PC-9 (cell line): Measurements from ENCODE around the gene PSTK. TPM values are rescaled to one million over a fixed set of nuclear protein-coding genes. Genes with fewer than 3 reads are reported as not detected.

Experiments
- BruUV-seq: library from RNA; stranded (reverse); fragments of 400-500 nt; replicated peaks from 2 replicates; lab custom pipeline; 2021; lab: Mats Ljungman, UMichigan
- CTCF ChIA-PET: fragments of 300-600 bp; sonication (Branson Sonifier 250); formaldehyde crosslinking; loops from one replicate; lab custom pipeline; 2022; ENCODE audit warnings: antibody characterized with exemption; lab: Charles Lee
- POLR2A ChIA-PET: fragments of 300-600 bp; sonication (Branson Sonifier 250); formaldehyde crosslinking; loops from one replicate; lab custom pipeline; 2022; ENCODE audit warnings: antibody characterized with exemption; ENCODE audit not compliant: unreplicated experiment; lab: Charles Lee
- DNase-seq, 2 experiments: peaks; one replicate each; pipeline versions ENCODE4 v3.0.0 to v3.0.0-alpha.2; 2015 to 2022; ENCODE audit warnings: mixed read lengths in 1 of 2
- H2AFZ ChIP-seq: fragments of 200-600 bp; sonication (generic); 2 replicates; pipeline ENCODE4 v1.8.1; 2017; ENCODE audit warnings: antibody characterized with exemption
- H3F3A ChIP-seq: fragments of 200-600 bp; sonication (generic); 2 replicates; pipeline ENCODE4 v1.8.1; 2017; ENCODE audit warnings: antibody characterized with exemption, mild to moderate bottlenecking, low read depth; ENCODE audit not compliant: insufficient read depth
- H3K27ac ChIP-seq: fragments of 200-600 bp; sonication (generic); 2 replicates; pipeline ENCODE4 v1.6.1; 2016; ENCODE audit warnings: mixed run types
- H3K27me3 ChIP-seq: fragments of 200-600 bp; sonication (generic); 2 replicates; pipeline ENCODE4 v1.6.1; 2016; ENCODE audit warnings: low read depth, mixed run types; ENCODE audit not compliant: insufficient read depth
- H3K36me3 ChIP-seq: fragments of 200-600 bp; sonication (generic); 2 replicates; pipeline ENCODE4 v1.6.1; 2016; ENCODE audit warnings: low read depth, mixed run types
- H3K4me1 ChIP-seq: fragments of 200-600 bp; sonication (generic); replicated peaks from 2 replicates; pipeline ENCODE4 v1.6.1; 2016; ENCODE audit warnings: mixed run types; ENCODE audit not compliant: insufficient read depth
- H3K4me2 ChIP-seq: fragments of 200-600 bp; sonication (generic); 2 replicates; pipeline ENCODE4 v1.6.1; 2017; ENCODE audit warnings: mixed run types
- H3K4me3 ChIP-seq: fragments of 200-600 bp; sonication (generic); 2 replicates; pipeline ENCODE4 v1.6.1; 2016; ENCODE audit warnings: mixed run types
- H3K79me2 ChIP-seq: fragments of 200-600 bp; sonication (generic); 2 replicates; pipeline ENCODE4 v1.6.1; 2017; ENCODE audit warnings: low read depth, mixed run types
- H3K9me2 ChIP-seq: fragments of 200-600 bp; sonication (generic); 2 replicates; pipeline ENCODE4 v1.8.1; 2017; ENCODE audit warnings: mild to moderate bottlenecking; ENCODE audit not compliant: insufficient read depth
- H3K9me3 ChIP-seq: fragments of 200-600 bp; sonication (generic); 2 replicates; pipeline ENCODE4 v1.8.1; 2016; ENCODE audit warnings: low read depth; ENCODE audit not compliant: insufficient read depth
- H4K20me1 ChIP-seq: fragments of 200-600 bp; sonication (generic); 2 replicates; pipeline ENCODE4 v1.8.1; 2017; ENCODE audit not compliant: insufficient read depth
- EZH2 ChIP-seq: fragments of 200-600 bp; sonication (generic); IDR thresholded peaks from 2 replicates; pipeline ENCODE4 v1.8.0; 2017; ENCODE audit warnings: antibody characterized with exemption, low read depth
- intact Hi-C: fragments of 100-400 bp; cut with micrococcal nuclease; formaldehyde crosslinking; loops from one replicate; pipeline ENCODE4 v1.10.0; 2022; ENCODE audit not compliant: unreplicated experiment
- total RNA-seq: library from RNA; stranded (reverse); gene quantifications from 2 replicates; pipeline ENCODE4 v1.2.3, GENCODE V29; 2021
- TF ChIP-seq, protein P1 (sequence below): fragments of 200-600 bp; sonication (generic); conservative IDR thresholded peaks from 2 replicates; pipeline ENCODE4 v1.6.1; 2017; ENCODE audit warnings: mixed run types, antibody characterized with exemption, mild to moderate bottlenecking, moderate library complexity

The PSTK gene
- total RNA-seq, 1 experiment from 2014 or later: 3.4 TPM

DNA sequence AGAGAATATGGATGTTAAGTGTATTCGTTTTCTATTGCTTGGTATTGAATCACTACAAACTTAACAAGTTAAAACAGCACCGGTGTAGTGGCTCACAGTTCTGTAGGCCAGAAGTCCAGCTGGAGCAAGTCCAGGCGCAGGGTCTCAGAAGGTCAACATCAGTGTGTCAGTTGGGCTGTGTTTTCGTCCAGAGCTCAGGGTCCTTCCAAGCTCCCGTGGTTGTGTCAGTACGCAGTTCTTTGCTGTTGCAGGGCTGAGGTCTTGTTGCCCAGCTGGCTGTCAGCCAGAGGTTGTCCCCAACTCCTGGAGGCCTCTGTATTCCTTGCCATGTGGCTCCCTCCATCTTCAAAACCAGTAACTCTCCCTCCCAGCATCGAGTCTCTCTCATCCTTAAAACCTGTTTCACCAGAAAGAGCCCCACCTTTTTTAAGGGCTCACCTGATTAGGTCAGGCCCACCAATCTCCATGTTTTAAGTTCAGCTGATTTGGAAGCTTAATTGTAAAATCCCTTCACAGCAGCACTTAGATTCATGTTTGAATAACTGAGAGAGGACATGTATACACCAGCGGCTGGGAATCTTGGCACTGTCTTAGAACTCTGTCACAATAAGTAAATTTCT, 55.4 kb downstream of the PSTK start:
- ChIA-PET POLR2A (no interaction called here), CTCF (no interaction called here)
- Histone ChIP-seq H4K20me1 (no peaks in the 10 kb centered on the region), H3K4me3 (no peak overlapping the region), H2AFZ (no peak overlapping the region), H3K27ac (no peak overlapping the region), H3K9me3 (no peaks in the 10 kb centered on the region), H3F3A (no peaks in the 10 kb centered on the region), H3K9me2 (no peaks in the 10 kb centered on the region), H3K36me3 (no peaks in the 10 kb centered on the region), H3K27me3 (no peaks in the 10 kb centered on the region), H3K79me2 (no peaks in the 10 kb centered on the region), H3K4me2 (no peak overlapping the region), H3K4me1 (no peaks in the 10 kb centered on the region)
- intact Hi-C loops: no loop called here
- no TSS peak for BruUV-seq
- no peak for DNase-seq
- TF ChIP-seq, protein P1, sequence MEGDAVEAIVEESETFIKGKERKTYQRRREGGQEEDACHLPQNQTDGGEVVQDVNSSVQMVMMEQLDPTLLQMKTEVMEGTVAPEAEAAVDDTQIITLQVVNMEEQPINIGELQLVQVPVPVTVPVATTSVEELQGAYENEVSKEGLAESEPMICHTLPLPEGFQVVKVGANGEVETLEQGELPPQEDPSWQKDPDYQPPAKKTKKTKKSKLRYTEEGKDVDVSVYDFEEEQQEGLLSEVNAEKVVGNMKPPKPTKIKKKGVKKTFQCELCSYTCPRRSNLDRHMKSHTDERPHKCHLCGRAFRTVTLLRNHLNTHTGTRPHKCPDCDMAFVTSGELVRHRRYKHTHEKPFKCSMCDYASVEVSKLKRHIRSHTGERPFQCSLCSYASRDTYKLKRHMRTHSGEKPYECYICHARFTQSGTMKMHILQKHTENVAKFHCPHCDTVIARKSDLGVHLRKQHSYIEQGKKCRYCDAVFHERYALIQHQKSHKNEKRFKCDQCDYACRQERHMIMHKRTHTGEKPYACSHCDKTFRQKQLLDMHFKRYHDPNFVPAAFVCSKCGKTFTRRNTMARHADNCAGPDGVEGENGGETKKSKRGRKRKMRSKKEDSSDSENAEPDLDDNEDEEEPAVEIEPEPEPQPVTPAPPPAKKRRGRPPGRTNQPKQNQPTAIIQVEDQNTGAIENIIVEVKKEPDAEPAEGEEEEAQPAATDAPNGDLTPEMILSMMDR: no peak
- TF ChIP-seq EZH2: no peak

DNA sequence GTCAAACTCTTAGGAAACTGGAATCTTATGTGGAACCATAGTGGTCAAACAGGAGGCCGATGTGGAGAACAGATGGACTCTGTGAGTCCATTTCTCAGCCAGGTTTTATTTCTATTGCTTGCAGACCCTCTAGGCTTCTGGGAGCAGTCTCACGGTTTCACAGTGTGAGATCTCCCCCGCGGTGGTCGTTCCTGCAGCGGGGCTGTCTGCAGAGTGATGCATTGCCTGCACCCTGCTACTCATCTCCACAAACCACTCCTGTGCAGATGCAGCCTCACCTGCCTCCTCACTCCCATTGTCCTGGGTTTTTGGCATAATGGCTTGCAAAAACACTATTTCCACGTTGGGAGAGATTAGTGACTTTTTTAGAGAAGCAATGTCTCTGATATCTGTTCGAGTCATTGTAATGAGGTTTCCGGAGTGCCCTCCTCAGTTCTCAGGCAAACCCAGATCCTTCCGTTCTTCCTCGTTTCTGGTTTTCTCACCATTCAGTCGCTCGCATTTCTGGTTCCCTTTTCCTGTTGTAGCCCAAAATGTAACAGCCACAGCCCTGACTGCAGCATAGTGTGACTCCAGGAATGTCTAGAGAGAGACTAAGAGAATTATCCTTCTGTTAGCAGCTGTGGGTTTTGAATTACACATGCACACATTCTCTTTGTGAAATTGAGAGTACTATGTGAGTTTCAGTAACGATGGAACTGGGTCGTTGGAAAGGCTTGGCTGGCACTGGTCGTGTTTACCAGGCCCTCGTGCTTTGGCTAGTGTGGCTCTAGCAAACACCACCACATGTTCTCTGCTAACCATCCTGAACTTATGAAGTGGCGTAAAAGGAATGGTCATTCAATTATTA, 58.8 kb downstream of the PSTK start:
- Histone ChIP-seq H3K27ac (no peak overlapping the region), H3K79me2 (no peaks in the 10 kb centered on the region), H3K4me2 (no peak overlapping the region), H3K27me3 (no peaks in the 10 kb centered on the region), H4K20me1 (no peaks in the 10 kb centered on the region), H3K9me2 (no peaks in the 10 kb centered on the region), H3K4me3 (no peak overlapping the region), H3K9me3 (no peaks in the 10 kb centered on the region), H3F3A (no peaks in the 10 kb centered on the region), H3K4me1 (no peaks in the 10 kb centered on the region), H2AFZ (no peak overlapping the region), H3K36me3 (no peaks in the 10 kb centered on the region)
- BruUV-seq: no TSS peak
- DNase-seq: no peak
- TF ChIP-seq EZH2: no peak
- TF ChIP-seq, protein P1: no peak
- ChIA-PET POLR2A (no interaction called here), CTCF (no interaction called here)
- intact Hi-C loops: no loop called here

DNA sequence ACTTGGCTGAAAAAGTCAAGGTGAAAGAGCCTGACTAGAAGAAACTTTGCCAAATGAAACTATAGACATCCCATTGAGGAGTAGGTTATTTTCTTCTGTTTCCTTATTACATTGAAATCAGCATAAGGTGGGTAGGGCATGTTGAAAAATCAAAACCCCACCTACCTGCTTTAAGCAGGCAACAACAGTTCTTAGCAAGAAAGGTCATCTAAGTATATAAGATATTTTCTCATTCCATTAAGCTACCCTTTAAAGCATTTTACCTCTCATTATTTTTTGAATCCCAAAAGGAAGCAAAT, 59.4 kb downstream of the PSTK start:
- Histone ChIP-seq H3K79me2 (no peaks in the 10 kb centered on the region), H3K36me3 (no peaks in the 10 kb centered on the region), H3K4me2 (no peak overlapping the region), H3K9me2 (no peaks in the 10 kb centered on the region), H2AFZ (no peak overlapping the region), H3F3A (no peaks in the 10 kb centered on the region), H3K9me3 (no peaks in the 10 kb centered on the region), H3K27ac (no peak overlapping the region), H3K4me3 (no peak overlapping the region), H3K4me1 (no peaks in the 10 kb centered on the region), H3K27me3 (no peaks in the 10 kb centered on the region), H4K20me1 (no peaks in the 10 kb centered on the region)
- TF ChIP-seq, protein P1: no peak
- TF ChIP-seq EZH2: no peak
- intact Hi-C loops: no loop called here
- no TSS peak for BruUV-seq
- no peak for DNase-seq
- ChIA-PET CTCF (no interaction called here), POLR2A (no interaction called here)

Other genes starting within 250 kb of the PSTK start
- 1.4 and 2.0 TPM in 2 replicates for gene CUZD1, start 134.5 kb upstream of the PSTK start, total RNA-seq
- 10.8 and 14.8 TPM in 2 replicates for gene FAM24B, start 100.8 kb upstream of the PSTK start, total RNA-seq
- not detected in 2 replicates for gene FAM24A, start 69.8 kb upstream of the PSTK start, total RNA-seq
- 2.9 and 7.6 TPM in 2 replicates for gene C10orf88, start 26.2 kb upstream of the PSTK start, total RNA-seq
- gene IKZF5, start 28.4 kb downstream of the PSTK start, total RNA-seq: 6.6 and 7.1 TPM in 2 replicates
- 7.3 and 12.8 TPM in 2 replicates for gene ACADSB, start 28.6 kb downstream of the PSTK start, total RNA-seq
- gene HMX3, start 155.6 kb downstream of the PSTK start, total RNA-seq: not detected in 2 replicates
- not detected in 2 replicates for gene HMX2, start 167.7 kb downstream of the PSTK start, total RNA-seq
- gene BUB3, start 174.0 kb downstream of the PSTK start, total RNA-seq: 96.5 and 112 TPM in 2 replicates